ENCODE results near the gene EFCC1.

DNA sequence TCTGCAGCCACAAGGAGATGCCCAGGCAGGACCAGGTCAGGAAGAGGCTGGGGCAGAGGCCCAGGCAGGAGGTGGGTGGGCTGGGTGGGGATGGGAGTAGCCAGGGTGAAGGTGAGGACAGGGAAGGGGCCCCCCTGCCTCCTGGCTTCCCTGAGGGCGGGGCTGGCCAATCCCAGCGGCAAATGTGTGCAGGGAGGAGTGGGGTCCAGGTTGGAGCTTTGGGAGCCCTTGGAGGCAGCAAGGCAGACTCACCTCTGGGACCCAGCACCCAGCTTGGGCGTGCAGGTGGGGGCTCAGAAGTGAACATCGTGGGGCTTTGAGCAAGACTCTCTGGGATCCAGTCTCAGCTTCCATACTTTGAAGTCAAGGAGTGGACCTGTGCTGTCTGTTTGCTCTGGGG, 84.7 kb downstream of the EFCC1 start:
- TF ChIP-seq POLR2A (IDR thresholded peaks at IDR 0.05; ENCODE audit: borderline replicate concordance, extremely low read depth, insufficient read depth, insufficient read length) (no peak), EZH2phosphoT487 (IDR thresholded peaks at IDR 0.05; ENCODE audit: borderline replicate concordance) (no peak)
